ENCODE data around the gene ZNF665. TPM values are rescaled to one million over a fixed set of nuclear protein-coding genes. Genes with fewer than 3 reads are reported as not detected.
"Not testable (repeated sequence)": the region's sequence is repeated elsewhere in the genome, so short reads cannot be mapped to it uniquely, and the experiment has no call there.

The ZNF665 gene
- total RNA-seq, 1 experiment from 2014 or later, result 1.2 TPM

GRCh38 chr19:53131085-53131590, 62.0 kb downstream of the ZNF665 start:
- Histone ChIP-seq H3K27ac (ENCODE audit: low read depth, low read length, poor library complexity, severe bottlenecking) (no peak overlapping the region), H3K4me3 (ENCODE audit: low read depth, low read length, poor library complexity, severe bottlenecking) (no peak overlapping the region), H3K36me3 (ENCODE audit: insufficient read depth, low read length, poor library complexity, severe bottlenecking) (no peaks in the 10 kb centered on the region), H3K4me1 (ENCODE audit: insufficient read depth, low read length, poor library complexity, severe bottlenecking) (no peaks in the 10 kb centered on the region), H3K27me3 (replicated peaks; ENCODE audit: insufficient read depth, low read depth, low read length, poor library complexity) (no peaks in the 10 kb centered on the region), H3K9me3 (ENCODE audit: low read depth, low read length, poor library complexity, severe bottlenecking) (no peaks in the 10 kb centered on the region)
- BruUV-seq (replicated peaks), result no TSS peak
- no peak for DNase-seq (ENCODE audit: low spot score)
- ChIA-PET POLR2A (ENCODE audit: low non-redundant PET) (no interaction called here), CTCF (no interaction called here)
- TF ChIP-seq CTCF (conservative IDR thresholded peaks at IDR 0.05; ENCODE audit: low read depth, low read length) (no peak), EZH2 (IDR thresholded peaks at IDR 0.05; ENCODE audit: borderline replicate concordance, low read depth, low read length, poor library complexity, severe bottlenecking) (no peak)
- intact Hi-C loops (cut with micrococcal nuclease; ENCODE audit: unreplicated experiment), result no loop called here

GRCh38 chr19:53130506-53130905, 62.7 kb downstream of the ZNF665 start:
- Histone ChIP-seq H3K4me3 (ENCODE audit: low read depth, low read length, poor library complexity, severe bottlenecking) (no peak overlapping the region), H3K9me3 (ENCODE audit: low read depth, low read length, poor library complexity, severe bottlenecking) (no peaks in the 10 kb centered on the region), H3K36me3 (ENCODE audit: insufficient read depth, low read length, poor library complexity, severe bottlenecking) (no peaks in the 10 kb centered on the region), H3K27me3 (replicated peaks; ENCODE audit: insufficient read depth, low read depth, low read length, poor library complexity) (no peaks in the 10 kb centered on the region), H3K27ac (ENCODE audit: low read depth, low read length, poor library complexity, severe bottlenecking) (no peak overlapping the region), H3K4me1 (ENCODE audit: insufficient read depth, low read length, poor library complexity, severe bottlenecking) (no peaks in the 10 kb centered on the region)
- CTCF ChIA-PET, result no interaction called here
- POLR2A ChIA-PET (ENCODE audit: low non-redundant PET), result no interaction called here
- DNase-seq (ENCODE audit: low spot score), result no peak
- intact Hi-C loops (cut with micrococcal nuclease; ENCODE audit: unreplicated experiment), result no loop called here
- no TSS peak for BruUV-seq (replicated peaks)
- no peak for TF ChIP-seq EZH2 (IDR thresholded peaks at IDR 0.05; ENCODE audit: borderline replicate concordance, low read depth, low read length, poor library complexity, severe bottlenecking)
- TF ChIP-seq CTCF (conservative IDR thresholded peaks at IDR 0.05; ENCODE audit: low read depth, low read length), result no peak

GRCh38 chr19:53126733-53127526, 66.2 kb downstream of the ZNF665 start:
- H3K9me3 ChIP-seq (ENCODE audit: low read depth, low read length, poor library complexity, severe bottlenecking); CTCF ChIA-PET; POLR2A ChIA-PET (ENCODE audit: low non-redundant PET); DNase-seq (ENCODE audit: low spot score); H3K36me3 ChIP-seq (ENCODE audit: insufficient read depth, low read length, poor library complexity, severe bottlenecking); H3K4me1 ChIP-seq (ENCODE audit: insufficient read depth, low read length, poor library complexity, severe bottlenecking); BruUV-seq (replicated peaks); H3K4me3 ChIP-seq (ENCODE audit: low read depth, low read length, poor library complexity, severe bottlenecking); H3K27me3 ChIP-seq (replicated peaks; ENCODE audit: insufficient read depth, low read depth, low read length, poor library complexity); intact Hi-C loops (cut with micrococcal nuclease; ENCODE audit: unreplicated experiment); H3K27ac ChIP-seq (ENCODE audit: low read depth, low read length, poor library complexity, severe bottlenecking): not testable (repeated sequence)

GRCh38 chr19:53123400-53123799, 69.8 kb downstream of the ZNF665 start:
- intact Hi-C loops (cut with micrococcal nuclease; ENCODE audit: unreplicated experiment), result no loop called here
- no peaks in the 10 kb centered on the region for H3K27me3 ChIP-seq (replicated peaks; ENCODE audit: insufficient read depth, low read depth, low read length, poor library complexity)
- TF ChIP-seq EZH2 (IDR thresholded peaks at IDR 0.05; ENCODE audit: borderline replicate concordance, low read depth, low read length, poor library complexity, severe bottlenecking) (no peak), CTCF (conservative IDR thresholded peaks at IDR 0.05; ENCODE audit: low read depth, low read length) (no peak)
- DNase-seq (ENCODE audit: low spot score), result no peak
- H3K4me3 ChIP-seq (ENCODE audit: low read depth, low read length, poor library complexity, severe bottlenecking), result no peak overlapping the region
- peaks cover 7% of the 10 kb centered on the region for H3K9me3 ChIP-seq (ENCODE audit: low read depth, low read length, poor library complexity, severe bottlenecking)
- ChIA-PET CTCF (no interaction called here), POLR2A (ENCODE audit: low non-redundant PET) (no interaction called here)
- H3K36me3 ChIP-seq (ENCODE audit: insufficient read depth, low read length, poor library complexity, severe bottlenecking), result no peaks in the 10 kb centered on the region
- no TSS peak for BruUV-seq (replicated peaks)
- no peak overlapping the region for H3K27ac ChIP-seq (ENCODE audit: low read depth, low read length, poor library complexity, severe bottlenecking)
- no peaks in the 10 kb centered on the region for H3K4me1 ChIP-seq (ENCODE audit: insufficient read depth, low read length, poor library complexity, severe bottlenecking)

Measured in A673 (cell line).